Stomach (tissue), 4 donors: ENCODE data around the gene RNF113B.

Source experiments
- EP300 ChIP-seq: sonication (generic); formaldehyde crosslinking; IDR thresholded peaks from one replicate; pipeline ENCODE4 v1.6.1; 2017; ENCODE audit warnings: antibody characterized with exemption
- POLR2A ChIP-seq, 4 donors: fragments of 450-650 bp; IDR thresholded peaks; one replicate each; pipeline ENCODE4 v1.6.1; 2016; ENCODE audit warnings: antibody characterized with exemption in 4 of 4, control low read depth in 2 of 4, mild to moderate bottlenecking in 1 of 4, moderate library complexity in 1 of 4
- POLR2AphosphoS5 ChIP-seq, 3 donors: sonication (generic); formaldehyde crosslinking; IDR thresholded peaks; one replicate each; pipeline ENCODE4 v1.6.1; 2016; ENCODE audit warnings: antibody characterized with exemption in 3 of 3
- TF ChIP-seq, protein P1 (sequence below), 7 experiments: fragments of 450-650 bp in 4 of 7; fragments of 200-600 bp in 3 of 7; sonication (generic) in 3 of 7; IDR thresholded peaks; one replicate each; pipeline ENCODE4 v1.5.1; 2016 to 2019; ENCODE audit warnings: antibody characterized with exemption in 7 of 7, control low read depth in 2 of 7, mild to moderate bottlenecking in 1 of 7

DNA sequence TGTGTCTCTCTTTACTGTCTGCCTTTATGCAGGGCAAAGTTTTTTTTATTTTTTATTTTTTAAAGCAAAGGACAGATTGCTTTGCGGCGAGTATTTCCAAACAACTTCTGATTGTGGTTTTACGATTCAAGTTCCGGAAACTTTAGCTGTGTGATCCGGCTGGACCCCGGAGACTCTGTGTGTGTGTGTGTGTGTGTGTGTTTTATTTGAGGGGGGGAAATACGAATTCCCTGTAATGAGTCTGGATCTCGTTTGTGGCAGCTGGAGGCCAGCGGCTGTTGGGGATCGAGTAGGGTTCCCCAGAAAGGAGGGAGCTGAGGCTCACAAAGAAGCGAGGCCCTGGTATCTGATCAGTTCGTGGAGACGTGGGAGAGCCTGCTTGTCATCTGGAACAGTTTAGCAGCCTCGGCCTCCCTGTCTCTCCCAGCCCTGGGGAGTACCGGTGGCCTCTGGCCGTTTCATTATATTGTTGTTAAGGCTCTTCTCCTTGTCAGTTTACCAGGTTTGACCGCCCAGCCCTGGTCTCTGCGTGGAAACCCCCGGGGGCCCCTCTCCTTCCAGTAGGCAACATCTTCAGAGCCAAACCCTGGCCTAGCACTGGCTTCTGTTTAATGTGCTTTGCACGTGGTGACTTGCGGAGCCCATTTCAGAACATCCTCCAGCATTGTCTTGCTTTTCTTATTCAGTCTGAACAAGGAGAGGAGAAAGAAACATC lies 32.9 kb downstream of the RNF113B start:
- TF ChIP-seq, protein P1, sequence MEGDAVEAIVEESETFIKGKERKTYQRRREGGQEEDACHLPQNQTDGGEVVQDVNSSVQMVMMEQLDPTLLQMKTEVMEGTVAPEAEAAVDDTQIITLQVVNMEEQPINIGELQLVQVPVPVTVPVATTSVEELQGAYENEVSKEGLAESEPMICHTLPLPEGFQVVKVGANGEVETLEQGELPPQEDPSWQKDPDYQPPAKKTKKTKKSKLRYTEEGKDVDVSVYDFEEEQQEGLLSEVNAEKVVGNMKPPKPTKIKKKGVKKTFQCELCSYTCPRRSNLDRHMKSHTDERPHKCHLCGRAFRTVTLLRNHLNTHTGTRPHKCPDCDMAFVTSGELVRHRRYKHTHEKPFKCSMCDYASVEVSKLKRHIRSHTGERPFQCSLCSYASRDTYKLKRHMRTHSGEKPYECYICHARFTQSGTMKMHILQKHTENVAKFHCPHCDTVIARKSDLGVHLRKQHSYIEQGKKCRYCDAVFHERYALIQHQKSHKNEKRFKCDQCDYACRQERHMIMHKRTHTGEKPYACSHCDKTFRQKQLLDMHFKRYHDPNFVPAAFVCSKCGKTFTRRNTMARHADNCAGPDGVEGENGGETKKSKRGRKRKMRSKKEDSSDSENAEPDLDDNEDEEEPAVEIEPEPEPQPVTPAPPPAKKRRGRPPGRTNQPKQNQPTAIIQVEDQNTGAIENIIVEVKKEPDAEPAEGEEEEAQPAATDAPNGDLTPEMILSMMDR (IDR thresholded peaks at IDR 0.05), result no peak
- TF ChIP-seq POLR2A (IDR thresholded peaks at IDR 0.05) (no peak), POLR2AphosphoS5 (IDR thresholded peaks at IDR 0.05) (no peak), EP300 (no peak)
